ENCODE measurements around the gene IFI16. TPM values are rescaled to one million over a fixed set of nuclear protein-coding genes. Genes with fewer than 3 reads are reported as not detected.

The IFI16 gene
- polyA plus RNA-seq, 1 experiment: 179 TPM

DNA sequence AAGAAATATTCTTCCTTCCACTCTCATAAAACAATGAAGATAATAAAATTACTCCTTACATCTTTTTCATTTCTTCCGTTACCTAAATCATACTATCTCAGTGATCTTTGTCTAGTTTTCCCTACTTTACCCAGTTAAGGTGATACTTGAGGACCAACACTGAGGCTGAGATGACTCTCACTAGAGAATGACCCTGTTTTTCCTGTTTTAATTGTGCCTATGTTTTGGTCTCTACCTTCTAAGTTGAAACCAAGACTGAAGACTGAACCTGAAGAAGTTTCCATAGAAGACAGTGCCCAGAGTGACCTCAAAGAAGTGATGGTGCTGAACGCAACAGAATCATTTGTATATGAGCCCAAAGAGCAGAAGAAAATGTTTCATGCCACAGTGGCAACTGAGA lies 41.7 kb downstream of the IFI16 start:
- Histone ChIP-seq H3K9me3 (ENCODE audit: control insufficient read depth, insufficient read depth, low read length) (no peaks in the 10 kb centered on the region), H3K27ac (ENCODE audit: low read depth, low read length) (no peak overlapping the region), H3K4me3 (ENCODE audit: low read depth, low read length) (no peak overlapping the region), H3K27me3 (ENCODE audit: control insufficient read depth, insufficient read depth, low read length) (no peaks in the 10 kb centered on the region)
- ChIA-PET CTCF (interaction anchor here (1.4 to 4.0 kb wide), 2 partner anchors 20 to 1088 kb away, joined by 3 to 15 read pairs; no protein-coding TSS in a partner anchor), POLR2A (no interaction called here)
- TF ChIP-seq, protein P1, sequence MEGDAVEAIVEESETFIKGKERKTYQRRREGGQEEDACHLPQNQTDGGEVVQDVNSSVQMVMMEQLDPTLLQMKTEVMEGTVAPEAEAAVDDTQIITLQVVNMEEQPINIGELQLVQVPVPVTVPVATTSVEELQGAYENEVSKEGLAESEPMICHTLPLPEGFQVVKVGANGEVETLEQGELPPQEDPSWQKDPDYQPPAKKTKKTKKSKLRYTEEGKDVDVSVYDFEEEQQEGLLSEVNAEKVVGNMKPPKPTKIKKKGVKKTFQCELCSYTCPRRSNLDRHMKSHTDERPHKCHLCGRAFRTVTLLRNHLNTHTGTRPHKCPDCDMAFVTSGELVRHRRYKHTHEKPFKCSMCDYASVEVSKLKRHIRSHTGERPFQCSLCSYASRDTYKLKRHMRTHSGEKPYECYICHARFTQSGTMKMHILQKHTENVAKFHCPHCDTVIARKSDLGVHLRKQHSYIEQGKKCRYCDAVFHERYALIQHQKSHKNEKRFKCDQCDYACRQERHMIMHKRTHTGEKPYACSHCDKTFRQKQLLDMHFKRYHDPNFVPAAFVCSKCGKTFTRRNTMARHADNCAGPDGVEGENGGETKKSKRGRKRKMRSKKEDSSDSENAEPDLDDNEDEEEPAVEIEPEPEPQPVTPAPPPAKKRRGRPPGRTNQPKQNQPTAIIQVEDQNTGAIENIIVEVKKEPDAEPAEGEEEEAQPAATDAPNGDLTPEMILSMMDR (IDR thresholded peaks at IDR 0.05; ENCODE audit: low read depth, low read length): no peak
- DNase-seq (ENCODE audit: low read depth, low spot score): no peak

DNA sequence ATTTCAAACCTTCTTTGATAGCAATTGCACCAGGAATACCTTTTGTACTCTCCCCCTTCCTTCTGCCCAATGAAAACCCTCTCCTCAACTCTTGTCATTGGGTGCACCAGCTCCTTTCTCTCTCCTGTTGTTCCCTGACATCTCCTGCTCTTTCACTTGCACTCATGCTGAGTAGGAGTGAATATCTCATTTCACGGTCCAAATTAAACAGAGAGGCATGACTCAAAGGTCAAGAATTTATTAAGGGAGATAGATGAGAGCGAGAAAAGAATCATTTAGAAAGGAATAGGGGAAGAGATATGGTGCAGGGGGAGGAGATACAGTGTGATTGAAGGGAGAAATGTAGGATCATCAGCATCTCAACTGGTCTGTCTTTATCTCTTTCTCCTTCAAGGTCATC lies 44.7 kb downstream of the IFI16 start:
- DNase-seq (ENCODE audit: low read depth, low spot score): no peak
- Histone ChIP-seq H3K9me3 (ENCODE audit: control insufficient read depth, insufficient read depth, low read length) (no peaks in the 10 kb centered on the region), H3K27me3 (ENCODE audit: control insufficient read depth, insufficient read depth, low read length) (no peaks in the 10 kb centered on the region), H3K4me3 (ENCODE audit: low read depth, low read length) (no peak overlapping the region), H3K27ac (ENCODE audit: low read depth, low read length) (no peak overlapping the region)
- CTCF ChIA-PET: interaction anchor here (4.0 kb wide), 1 partner anchor 17 kb away, joined by 15 read pairs; no protein-coding TSS in a partner anchor
- TF ChIP-seq, protein P1 (IDR thresholded peaks at IDR 0.05; ENCODE audit: low read depth, low read length): no peak
- POLR2A ChIA-PET: no interaction called here

DNA sequence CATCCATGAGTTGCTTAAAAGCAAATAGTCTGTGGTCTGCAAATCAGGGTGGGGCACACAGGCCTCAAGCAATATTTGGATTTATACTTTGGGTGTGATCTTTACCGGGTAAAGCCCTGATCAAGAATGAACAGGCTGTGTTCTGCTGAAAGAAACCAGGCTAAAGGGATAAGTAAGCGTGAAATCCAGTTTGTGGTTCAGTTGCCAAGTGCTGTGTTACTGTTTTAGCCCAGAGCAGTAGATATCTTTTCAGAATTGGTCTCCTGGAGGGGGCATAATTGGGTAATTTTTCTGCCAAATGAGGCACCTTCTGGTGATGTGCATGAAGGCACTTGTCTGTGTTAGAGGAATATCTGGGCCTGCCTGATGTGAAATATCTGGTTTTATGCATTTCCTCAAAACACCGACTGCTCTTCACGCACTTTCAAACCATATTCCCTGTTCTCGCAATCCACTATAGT lies 45.5 kb downstream of the IFI16 start:
- Histone ChIP-seq H3K27ac (ENCODE audit: low read depth, low read length) (no peak overlapping the region), H3K27me3 (ENCODE audit: control insufficient read depth, insufficient read depth, low read length) (no peaks in the 10 kb centered on the region), H3K9me3 (ENCODE audit: control insufficient read depth, insufficient read depth, low read length) (no peaks in the 10 kb centered on the region), H3K4me3 (ENCODE audit: low read depth, low read length) (no peak overlapping the region)
- DNase-seq (ENCODE audit: low read depth, low spot score): no peak
- ChIA-PET CTCF (interaction anchor here (1.3 to 4.0 kb wide), 2 partner anchors 16 to 17 kb away, joined by 4 to 15 read pairs; no protein-coding TSS in a partner anchor), POLR2A (no interaction called here)
- TF ChIP-seq, protein P1 (IDR thresholded peaks at IDR 0.05; ENCODE audit: low read depth, low read length): no peak

DNA sequence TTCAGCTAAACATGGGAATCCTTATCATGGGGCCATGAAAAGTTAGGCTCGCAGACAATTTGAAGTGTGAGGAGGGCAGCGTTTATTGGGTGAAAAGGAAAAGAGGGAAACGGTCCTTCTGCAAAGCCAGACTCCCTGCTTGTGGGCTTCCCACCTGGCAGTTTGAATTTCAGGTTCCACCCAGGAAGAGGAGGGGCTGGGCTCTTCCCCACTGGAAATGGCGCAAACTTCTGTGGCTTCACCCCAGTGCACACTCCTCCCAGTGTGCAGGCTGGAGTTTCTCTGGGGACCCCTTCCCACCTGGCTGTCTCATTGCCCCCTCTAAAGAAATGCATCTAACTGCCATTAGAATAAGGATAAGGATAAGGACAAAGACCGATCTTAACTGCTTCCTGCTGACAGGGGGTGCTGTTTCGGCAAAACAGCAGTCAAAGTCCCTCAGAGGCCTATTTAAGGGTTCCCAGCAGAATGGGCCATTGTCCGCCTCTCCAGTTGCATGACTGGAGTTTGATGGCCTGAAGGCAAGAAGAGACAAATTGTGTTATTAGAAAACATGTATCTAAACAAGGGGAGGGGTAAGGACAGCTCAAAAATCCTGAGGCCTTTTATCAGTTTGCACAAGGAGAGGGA lies 46.5 kb downstream of the IFI16 start:
- H3K27me3 ChIP-seq (ENCODE audit: control insufficient read depth, insufficient read depth, low read length): no peaks in the 10 kb centered on the region
- ChIA-PET POLR2A (no interaction called here), CTCF (interaction anchor here (1.3 kb wide), 1 partner anchor 16 kb away, joined by 4 read pairs; no protein-coding TSS in a partner anchor)
- H3K9me3 ChIP-seq (ENCODE audit: control insufficient read depth, insufficient read depth, low read length): no peaks in the 10 kb centered on the region
- TF ChIP-seq, protein P1 (IDR thresholded peaks at IDR 0.05; ENCODE audit: low read depth, low read length): no peak; the same call in 1 of the 2 replicates
- H3K27ac ChIP-seq (ENCODE audit: low read depth, low read length): no peak overlapping the region
- no peak for DNase-seq (ENCODE audit: low read depth, low spot score)
- H3K4me3 ChIP-seq (ENCODE audit: low read depth, low read length): no peak overlapping the region

DNA sequence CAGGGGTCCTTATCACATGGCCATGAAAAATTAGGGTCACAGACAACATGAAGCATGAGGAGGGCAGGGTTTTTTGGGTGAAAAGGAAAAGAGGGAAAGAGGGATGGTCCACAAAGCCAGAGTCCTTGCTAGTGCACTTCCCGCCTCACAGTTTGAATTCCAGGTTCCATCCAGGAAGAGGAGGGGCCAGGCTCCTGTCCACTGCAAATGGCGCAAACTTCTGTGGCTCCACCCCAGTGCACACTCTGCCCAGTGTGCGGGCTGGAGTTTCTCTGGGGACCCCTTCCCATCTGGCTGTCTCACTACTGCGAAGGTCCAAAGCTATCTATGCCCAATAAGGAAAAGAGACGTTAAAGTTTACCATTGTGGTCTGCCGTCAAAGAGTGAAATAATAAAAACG lies 49.0 kb downstream of the IFI16 start:
- Histone ChIP-seq H3K27me3 (ENCODE audit: control insufficient read depth, insufficient read depth, low read length) (no peaks in the 10 kb centered on the region), H3K4me3 (ENCODE audit: low read depth, low read length) (no peak overlapping the region), H3K9me3 (ENCODE audit: control insufficient read depth, insufficient read depth, low read length) (no peaks in the 10 kb centered on the region), H3K27ac (ENCODE audit: low read depth, low read length) (no peak overlapping the region)
- ChIA-PET POLR2A (no interaction called here), CTCF (no interaction called here)
- TF ChIP-seq, protein P1 (IDR thresholded peaks at IDR 0.05; ENCODE audit: low read depth, low read length): no peak
- DNase-seq (ENCODE audit: low read depth, low spot score): no peak
